PFSK-1 (cell line): ENCODE data around the gene HK3.

ENCODE experiments used
- SIN3A ChIP-seq: IDR thresholded peaks from 2 replicates; pipeline ENCODE4 v1.6.1; 2012; ENCODE audit warnings: mild to moderate bottlenecking, low read length, moderate library complexity, borderline replicate concordance; ENCODE audit not compliant: insufficient read depth
- TAF1 ChIP-seq: IDR thresholded peaks from 2 replicates; pipeline ENCODE4 v1.6.1; 2012; ENCODE audit warnings: low read length, control low read depth, borderline replicate concordance; ENCODE audit not compliant: insufficient read depth
- TF ChIP-seq, protein P1 (sequence below), 2 experiments: IDR thresholded peaks; 2 replicates each; pipeline versions ENCODE4 v1.6.1 to v1.8.0; 2011 to 2012; ENCODE audit warnings: low read depth in 2 of 2, low read length in 2 of 2, control low read depth in 1 of 2, inconsistent platforms in 1 of 2, mild to moderate bottlenecking in 1 of 2, moderate library complexity in 1 of 2; ENCODE audit not compliant: insufficient read depth in 1 of 2

DNA sequence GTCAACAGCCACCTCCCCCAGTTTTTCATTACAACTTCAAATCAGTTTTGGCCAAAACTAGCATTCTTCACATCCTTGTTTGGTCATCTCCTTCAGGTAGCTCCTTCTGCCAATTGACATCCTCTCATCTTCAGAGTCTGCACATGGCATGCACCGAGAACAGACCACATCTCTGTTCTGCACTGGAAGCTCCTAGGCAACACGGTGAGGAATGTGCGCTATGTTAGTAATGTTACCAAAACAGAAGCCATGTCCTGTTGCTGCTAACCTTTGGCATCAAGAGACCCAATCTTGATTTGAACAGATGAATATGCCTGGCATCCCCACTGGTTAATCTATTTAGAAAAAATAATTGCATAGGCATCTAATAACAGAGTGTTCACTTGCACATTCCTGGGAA is 5.1 kb upstream of the HK3 start:
- TF ChIP-seq, protein P1, sequence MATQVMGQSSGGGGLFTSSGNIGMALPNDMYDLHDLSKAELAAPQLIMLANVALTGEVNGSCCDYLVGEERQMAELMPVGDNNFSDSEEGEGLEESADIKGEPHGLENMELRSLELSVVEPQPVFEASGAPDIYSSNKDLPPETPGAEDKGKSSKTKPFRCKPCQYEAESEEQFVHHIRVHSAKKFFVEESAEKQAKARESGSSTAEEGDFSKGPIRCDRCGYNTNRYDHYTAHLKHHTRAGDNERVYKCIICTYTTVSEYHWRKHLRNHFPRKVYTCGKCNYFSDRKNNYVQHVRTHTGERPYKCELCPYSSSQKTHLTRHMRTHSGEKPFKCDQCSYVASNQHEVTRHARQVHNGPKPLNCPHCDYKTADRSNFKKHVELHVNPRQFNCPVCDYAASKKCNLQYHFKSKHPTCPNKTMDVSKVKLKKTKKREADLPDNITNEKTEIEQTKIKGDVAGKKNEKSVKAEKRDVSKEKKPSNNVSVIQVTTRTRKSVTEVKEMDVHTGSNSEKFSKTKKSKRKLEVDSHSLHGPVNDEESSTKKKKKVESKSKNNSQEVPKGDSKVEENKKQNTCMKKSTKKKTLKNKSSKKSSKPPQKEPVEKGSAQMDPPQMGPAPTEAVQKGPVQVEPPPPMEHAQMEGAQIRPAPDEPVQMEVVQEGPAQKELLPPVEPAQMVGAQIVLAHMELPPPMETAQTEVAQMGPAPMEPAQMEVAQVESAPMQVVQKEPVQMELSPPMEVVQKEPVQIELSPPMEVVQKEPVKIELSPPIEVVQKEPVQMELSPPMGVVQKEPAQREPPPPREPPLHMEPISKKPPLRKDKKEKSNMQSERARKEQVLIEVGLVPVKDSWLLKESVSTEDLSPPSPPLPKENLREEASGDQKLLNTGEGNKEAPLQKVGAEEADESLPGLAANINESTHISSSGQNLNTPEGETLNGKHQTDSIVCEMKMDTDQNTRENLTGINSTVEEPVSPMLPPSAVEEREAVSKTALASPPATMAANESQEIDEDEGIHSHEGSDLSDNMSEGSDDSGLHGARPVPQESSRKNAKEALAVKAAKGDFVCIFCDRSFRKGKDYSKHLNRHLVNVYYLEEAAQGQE (IDR thresholded peaks at IDR 0.05; ENCODE audit: insufficient read depth in 1 of 2, low read depth in 2 of 2, low read length in 2 of 2): no peak
- TF ChIP-seq TAF1: no peak
- TF ChIP-seq SIN3A: no peak
